Muscle of leg (tissue), 11 donors: ENCODE data around the gene MMP25. TPM values are rescaled to one million over a fixed set of nuclear protein-coding genes. Genes with fewer than 3 reads are reported as not detected.

Source experiments
- DNase-seq: peaks from one replicate; pipeline ENCODE4 v3.0.0; 2013
- H3K27ac ChIP-seq: one replicate; pipeline ENCODE4 v1.5.1; 2013; ENCODE audit warnings: mild to moderate bottlenecking, low read length, control low read depth
- H3K27me3 ChIP-seq: one replicate; pipeline ENCODE4 v1.6.1; 2013; ENCODE audit warnings: low read length; ENCODE audit not compliant: control insufficient read depth, insufficient read depth
- H3K36me3 ChIP-seq: one replicate; pipeline ENCODE4 v1.6.1; 2013; ENCODE audit warnings: low read length; ENCODE audit not compliant: control insufficient read depth, insufficient read depth
- H3K4me1 ChIP-seq: one replicate; pipeline ENCODE4 v1.6.1; 2013; ENCODE audit warnings: low read length; ENCODE audit not compliant: control insufficient read depth, insufficient read depth
- H3K4me3 ChIP-seq: one replicate; pipeline ENCODE4 v1.5.1; 2013; ENCODE audit warnings: low read length, control low read depth
- H3K9me3 ChIP-seq: replicated peaks from 2 replicates; pipeline ENCODE4 v1.6.1; 2013; ENCODE audit warnings: low read depth, low read length; ENCODE audit not compliant: control insufficient read depth
- WGBS: methylation state at CpG from one replicate; pipeline ENCODE4 v1.1.5; 2013; ENCODE audit warnings: missing lambda C conversion rate; ENCODE audit not compliant: insufficient coverage; 5-methylcytosine and 5-hydroxymethylcytosine counted together
- polyA plus RNA-seq, 8 donors: library from polyadenylated mRNA; unstranded; fragments of 120-200 nt; gene quantifications; one replicate each; pipeline versions ENCODE4 v1.2.1 to v1.2.3, GENCODE V29; 2013; ENCODE audit warnings: inconsistent platforms in 1 of 8, low replicate concordance in 1 of 8; ENCODE audit not compliant: insufficient read length in 8 of 8, insufficient read depth in 1 of 8
- total RNA-seq: library from RNA; stranded (reverse); fragments of 120-200 nt; gene quantifications from one replicate; pipeline ENCODE4 v1.2.4, GENCODE V29; 2013

MMP25 gene
- total and polyA plus RNA-seq, 9 donors = 0.58 to 3.0 (median 1.7) TPM

DNA sequence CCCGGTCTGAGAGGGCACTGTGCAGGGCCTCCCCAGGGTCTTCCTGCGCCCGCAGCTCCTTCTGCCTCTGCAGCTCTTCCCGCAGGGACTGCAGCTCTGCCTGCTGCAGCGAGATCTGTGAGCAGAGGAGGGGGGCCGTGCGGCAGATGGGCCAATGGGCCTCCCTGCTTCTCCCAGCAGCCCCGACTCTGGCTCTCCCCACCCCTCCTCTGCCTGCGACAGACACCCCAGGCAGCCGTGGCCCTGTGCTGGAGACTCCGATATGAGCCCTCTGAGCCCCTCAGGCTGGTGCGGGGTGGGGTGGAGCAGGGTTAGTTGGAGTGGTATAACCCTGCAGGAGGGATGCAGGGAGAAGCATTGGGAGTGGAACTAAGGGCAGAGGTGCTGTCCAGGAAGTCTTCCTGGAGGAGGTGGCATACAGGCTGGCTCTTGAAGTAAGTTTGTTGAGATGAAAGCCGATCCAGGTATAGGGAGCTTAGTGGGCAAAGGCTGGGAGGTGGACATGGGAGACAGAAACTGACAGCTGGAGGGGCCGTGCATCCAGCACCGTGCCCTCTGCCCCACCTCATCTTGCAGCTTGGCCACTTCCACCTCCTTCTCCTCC, 17.5 kb upstream of the MMP25 start:
- H3K9me3 ChIP-seq = no peaks in the 10 kb centered on the region
- 18% methylated on average over 11 of the region's 15 CpGs for WGBS
- H3K27me3 ChIP-seq = peaks cover 54% of the 10 kb centered on the region
- no peak for DNase-seq
- peaks cover 24% of the 10 kb centered on the region for H3K36me3 ChIP-seq
- no peak overlapping the region for H3K27ac ChIP-seq
- peaks cover 34% of the 10 kb centered on the region for H3K4me1 ChIP-seq
- no peak overlapping the region for H3K4me3 ChIP-seq

DNA sequence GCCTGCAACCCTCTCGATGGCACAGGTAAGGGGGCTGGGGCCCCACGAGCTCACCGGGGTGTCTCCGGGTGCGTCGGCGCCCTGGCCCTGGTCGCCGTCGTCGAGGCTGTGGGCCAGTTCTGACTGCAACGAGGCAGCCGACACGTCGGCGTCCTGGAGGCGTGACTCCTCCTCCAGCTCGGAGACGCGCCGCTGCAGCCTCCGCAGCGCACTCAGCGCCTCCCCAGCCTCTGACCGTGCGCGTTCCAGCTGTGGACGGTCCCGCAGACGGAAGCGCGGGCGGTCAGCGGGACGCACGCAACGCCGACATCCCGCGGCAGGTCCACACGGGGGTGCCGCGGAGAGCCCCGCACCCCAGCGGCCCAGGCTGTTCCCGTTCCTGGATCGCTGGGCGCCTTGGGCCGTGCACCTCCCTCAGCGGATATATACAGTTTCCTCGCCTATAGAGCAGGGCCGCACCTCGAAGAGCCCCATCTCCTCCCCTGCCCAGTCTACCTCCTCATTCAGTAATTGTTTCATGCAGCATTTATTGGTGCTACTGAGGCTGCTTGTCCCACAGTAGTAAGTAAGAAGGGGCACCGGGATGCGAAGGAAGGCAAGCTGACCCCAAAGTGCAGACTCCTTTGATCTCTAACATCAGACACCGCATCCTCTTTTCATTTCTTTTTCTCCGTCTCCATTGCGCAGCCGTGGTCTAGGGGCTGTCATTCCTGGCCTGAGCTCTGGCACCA, 16.7 kb upstream of the MMP25 start:
- Histone ChIP-seq H3K4me3 (no peak overlapping the region), H3K4me1 (peaks cover 31% of the 10 kb centered on the region), H3K9me3 (no peaks in the 10 kb centered on the region), H3K27me3 (peaks cover 62% of the 10 kb centered on the region), H3K36me3 (peaks cover 24% of the 10 kb centered on the region), H3K27ac (no peak overlapping the region)
- WGBS = 10% methylated on average over 57 of the region's 59 CpGs
- no peak for DNase-seq

DNA sequence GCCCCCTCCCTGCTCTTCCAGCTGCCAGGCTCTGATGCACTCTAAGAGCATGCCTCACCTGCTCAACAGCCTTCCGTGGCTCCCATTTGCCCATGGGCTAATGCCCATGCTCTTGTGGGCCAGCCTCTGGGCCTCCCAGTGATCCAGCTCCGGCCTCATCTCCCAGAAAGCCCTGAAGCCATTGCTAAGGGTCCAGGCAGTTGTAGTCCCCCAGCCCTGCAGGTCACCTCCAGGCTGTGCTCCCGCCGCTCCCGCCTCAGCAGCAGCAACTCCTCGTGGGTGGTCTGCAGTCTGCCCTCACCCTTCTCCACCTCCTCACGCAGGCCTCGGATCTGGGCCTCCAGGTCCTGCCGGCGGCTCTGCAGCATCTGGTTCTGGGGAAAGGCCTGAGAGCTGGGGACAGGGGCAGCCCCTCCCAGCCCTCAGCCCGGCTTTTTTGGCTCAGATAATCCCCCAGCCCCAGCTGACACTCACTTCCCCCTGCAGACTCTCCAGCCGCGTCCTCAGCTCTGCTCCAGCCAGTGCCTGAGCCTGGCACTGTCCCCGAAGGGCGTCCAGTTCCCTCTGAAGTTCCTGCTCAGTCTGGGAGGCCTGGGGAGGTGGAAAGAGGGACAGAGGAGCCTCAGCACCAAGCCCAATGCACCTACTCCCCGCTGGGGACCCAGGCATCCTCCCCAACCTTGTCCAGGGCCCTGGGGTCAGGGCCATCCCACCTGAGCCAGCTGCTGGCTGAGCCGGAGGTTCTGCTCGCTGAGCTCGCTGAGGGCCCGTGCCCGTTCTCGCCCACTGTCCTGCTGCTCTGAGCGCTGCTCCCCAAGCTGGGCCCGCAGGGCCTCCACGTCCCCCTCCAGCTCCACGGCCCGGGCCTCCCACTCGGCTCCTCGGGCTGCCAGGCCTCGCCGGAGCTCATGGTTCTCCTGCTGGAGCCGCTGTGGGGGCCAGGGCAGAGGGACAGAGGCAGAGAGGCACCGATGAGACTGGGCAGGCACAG, 15.8 kb upstream of the MMP25 start:
- Histone ChIP-seq H3K36me3 (peaks cover 19% of the 10 kb centered on the region), H3K4me3 (no peak overlapping the region), H3K9me3 (no peaks in the 10 kb centered on the region), H3K27ac (no peak overlapping the region), H3K4me1 (peaks cover 31% of the 10 kb centered on the region), H3K27me3 (peaks cover 71% of the 10 kb centered on the region)
- WGBS = 66% methylated on average over 28 of the region's 33 CpGs
- no peak for DNase-seq

DNA sequence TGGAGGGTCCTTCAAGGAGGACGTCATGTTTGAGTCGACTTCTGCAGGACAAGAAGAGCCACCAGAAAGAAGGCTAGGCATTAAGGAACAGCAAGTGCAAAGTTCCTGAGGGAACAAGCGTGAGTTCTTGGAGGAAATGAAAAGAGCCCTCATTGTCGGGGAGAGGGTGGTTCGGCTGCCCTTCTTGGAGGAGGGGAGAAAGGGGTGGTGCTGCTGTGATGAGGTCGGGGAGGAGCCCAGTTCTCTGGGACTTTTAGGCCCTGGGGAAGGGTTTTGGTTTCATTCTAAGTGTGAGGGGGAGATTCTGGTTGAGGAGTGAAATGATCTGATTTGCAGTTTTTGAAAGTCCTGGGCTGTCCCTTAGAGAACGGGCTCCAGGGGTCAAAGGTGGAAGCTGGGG, 13.7 kb upstream of the MMP25 start:
- 41% methylated on average over 7 of the region's 7 CpGs for WGBS
- Histone ChIP-seq H3K9me3 (no peaks in the 10 kb centered on the region), H3K27me3 (peaks cover 92% of the 10 kb centered on the region), H3K4me1 (peaks cover 27% of the 10 kb centered on the region), H3K27ac (no peak overlapping the region), H3K36me3 (no peaks in the 10 kb centered on the region), H3K4me3 (no peak overlapping the region)
- DNase-seq = no peak

DNA sequence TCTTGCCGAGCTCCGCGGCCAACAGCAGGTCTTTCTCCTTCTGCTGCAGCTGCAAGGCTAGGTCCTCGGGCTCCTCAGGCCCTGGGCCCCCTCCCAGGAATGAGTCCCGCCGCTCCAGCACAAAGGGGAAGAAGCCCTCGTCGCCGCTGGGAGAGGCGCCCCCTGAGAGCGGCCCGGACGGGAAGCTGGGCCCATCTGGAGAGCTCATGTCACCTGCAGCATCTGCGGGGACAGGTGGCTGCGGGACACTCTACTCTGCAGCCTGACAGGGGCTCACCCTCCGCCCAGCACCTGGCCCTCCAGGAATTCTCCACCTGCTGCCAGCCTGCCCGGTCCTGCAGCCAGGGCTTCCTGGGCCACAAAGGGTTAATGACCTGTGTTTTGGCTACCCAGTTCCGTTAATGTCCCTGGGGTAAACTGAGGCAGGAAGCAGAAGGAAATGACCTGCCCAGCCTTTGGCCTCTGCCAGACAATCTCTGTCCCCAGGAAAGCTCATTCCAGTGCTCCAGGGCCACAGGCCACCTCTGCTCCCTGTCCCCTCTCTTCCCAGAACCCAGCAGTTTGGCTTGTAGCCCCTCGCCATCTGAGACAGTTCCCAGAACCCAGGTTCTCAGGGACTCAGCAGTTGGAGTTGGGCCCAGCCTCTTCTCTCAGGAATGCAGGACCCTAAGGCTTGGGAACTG, 10.9 kb upstream of the MMP25 start:
- 38% methylated on average over 18 of the region's 19 CpGs for WGBS
- Histone ChIP-seq H3K4me3 (no peak overlapping the region), H3K27me3 (peaks cover 96% of the 10 kb centered on the region), H3K4me1 (peaks cover 4% of the 10 kb centered on the region), H3K27ac (no peak overlapping the region), H3K36me3 (no peaks in the 10 kb centered on the region), H3K9me3 (no peaks in the 10 kb centered on the region)
- no peak for DNase-seq

DNA sequence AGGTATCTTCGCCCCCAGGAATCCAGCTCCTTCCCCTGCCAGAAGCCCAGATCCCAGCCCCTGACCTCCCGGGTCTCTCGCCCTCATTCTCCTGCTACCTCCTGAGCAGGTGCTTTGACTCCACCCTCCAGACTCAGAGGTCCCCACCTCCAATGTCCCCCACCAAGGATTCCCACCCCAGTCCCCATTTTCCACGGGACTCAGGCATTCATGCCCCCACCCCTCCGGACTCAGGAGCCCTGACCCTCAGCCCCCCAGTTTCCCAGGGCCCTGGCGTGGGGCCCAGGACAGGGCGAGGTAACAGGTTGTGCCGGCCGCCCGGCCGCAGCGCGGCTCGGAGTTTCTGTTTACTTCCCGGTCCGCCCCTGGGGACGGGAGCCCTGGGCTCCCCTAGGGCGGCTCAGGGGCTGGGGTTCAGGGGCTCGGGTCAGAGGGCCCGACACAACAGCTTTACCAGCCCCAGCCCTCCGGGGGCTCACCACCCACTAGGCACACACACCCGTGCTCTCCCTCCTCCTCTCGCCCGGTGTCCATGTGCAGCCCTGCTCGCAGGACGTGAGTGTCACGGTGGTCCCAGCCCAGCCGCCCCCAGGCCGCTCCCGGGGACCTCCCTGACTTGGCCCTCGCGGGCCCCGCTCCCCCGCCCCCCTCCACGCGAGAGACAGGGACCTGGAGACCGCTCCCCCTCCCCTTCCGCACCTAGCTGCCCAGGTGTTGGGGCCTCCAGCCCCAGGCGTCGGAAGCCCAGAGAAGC, 10.2 kb upstream of the MMP25 start:
- Histone ChIP-seq H3K27ac (no peak overlapping the region), H3K36me3 (no peaks in the 10 kb centered on the region), H3K4me1 (peaks cover 4% of the 10 kb centered on the region), H3K27me3 (peaks cover 90% of the 10 kb centered on the region), H3K4me3 (no peak overlapping the region), H3K9me3 (no peaks in the 10 kb centered on the region)
- WGBS = 2% methylated on average over 40 of the region's 40 CpGs
- DNase-seq = no peak

DNA sequence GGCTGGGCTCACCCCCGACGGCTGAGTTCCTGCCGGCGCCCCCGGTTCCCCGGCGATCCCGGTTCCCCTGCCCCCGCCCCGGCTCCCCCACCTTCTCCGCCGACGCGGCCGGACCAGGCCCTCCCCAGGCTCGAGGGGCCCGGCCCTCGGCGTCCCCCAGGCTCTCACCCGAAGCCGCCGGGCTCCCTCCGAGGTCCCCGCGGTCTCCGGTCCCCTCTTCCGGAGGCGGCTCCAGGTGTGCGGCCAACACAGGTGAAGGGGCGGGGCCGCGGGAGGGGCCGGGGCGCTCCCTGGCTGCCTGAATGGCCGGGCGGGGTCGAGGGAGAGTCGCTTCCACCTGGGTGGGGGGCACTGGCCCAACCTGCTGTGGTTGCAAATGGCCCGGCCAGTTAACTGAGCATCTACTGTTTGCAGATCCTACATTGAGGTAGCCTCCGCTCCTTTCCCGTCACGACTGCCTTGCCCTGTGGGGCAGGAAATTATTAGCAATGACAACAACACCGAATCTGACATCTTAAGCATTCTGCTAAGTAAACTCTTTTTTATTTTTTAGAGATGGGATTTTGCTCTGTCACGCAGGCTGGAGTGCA, 9.5 kb upstream of the MMP25 start, which contains the start of gene BICDL2:
Gene BICDL2 (minus strand): TSS at position 219 of the 590 bp plus-strand sequence. CDS start 1,448 bp downstream, outside the sequence.
- Histone ChIP-seq H3K9me3 (no peaks in the 10 kb centered on the region), H3K36me3 (no peaks in the 10 kb centered on the region), H3K4me3 (no peak within 1 kb of the TSS), H3K4me1 (no peaks in the 10 kb centered on the region), H3K27me3 (peaks cover 90% of the 10 kb centered on the region), H3K27ac (no peak within 1 kb of the TSS)
- WGBS = 3% methylated on average over 34 of the region's 44 CpGs
- DNase-seq = no peak

DNA sequence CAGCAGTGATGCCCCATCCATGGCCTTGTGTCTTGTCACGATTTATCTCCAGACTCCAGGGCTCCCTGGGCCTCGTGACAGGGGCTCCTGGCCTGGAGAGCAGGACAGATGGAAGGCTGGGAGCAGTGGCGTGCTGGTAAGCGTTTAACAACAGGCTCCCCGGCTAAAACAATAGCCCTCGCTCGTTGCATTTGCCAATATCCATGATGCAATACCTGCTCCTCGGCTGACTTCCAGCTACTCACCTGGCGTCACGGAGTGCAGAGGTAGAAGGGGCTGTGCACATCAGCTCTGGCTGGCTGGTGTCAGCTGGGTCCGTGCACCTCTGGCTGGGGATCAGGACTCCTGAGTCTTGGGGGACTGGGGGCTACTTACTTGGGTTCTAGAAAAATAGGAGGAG, 8.1 kb upstream of the MMP25 start:
- WGBS = 25% methylated on average over 9 of the region's 11 CpGs
- Histone ChIP-seq H3K36me3 (no peaks in the 10 kb centered on the region), H3K4me3 (no peak overlapping the region), H3K9me3 (no peaks in the 10 kb centered on the region), H3K27ac (no peak overlapping the region), H3K4me1 (no peaks in the 10 kb centered on the region), H3K27me3 (peaks cover 89% of the 10 kb centered on the region)
- no peak for DNase-seq

DNA sequence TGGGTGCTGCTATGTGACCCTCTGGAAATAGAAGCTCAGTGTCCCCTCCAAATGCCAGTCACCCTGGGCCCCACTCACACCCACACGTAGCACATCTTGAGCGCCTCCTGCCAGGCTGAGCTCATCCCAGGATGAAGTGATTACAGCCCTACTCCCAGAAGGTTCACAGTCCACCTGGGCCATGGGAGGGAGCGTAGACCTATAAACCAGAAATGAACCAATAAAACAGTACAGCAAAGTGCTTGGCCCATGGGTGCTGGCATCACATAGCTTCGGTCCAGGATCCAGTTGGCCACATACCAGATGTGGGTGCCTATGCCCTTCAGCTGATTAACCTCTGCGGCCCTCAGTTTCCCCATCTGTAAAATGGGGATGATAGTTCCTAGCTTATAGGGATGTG, 7.5 kb upstream of the MMP25 start:
- 65% methylated on average over 2 of the region's 5 CpGs for WGBS
- no peaks in the 10 kb centered on the region for H3K4me1 ChIP-seq
- no peak overlapping the region for H3K27ac ChIP-seq
- no peak for DNase-seq
- H3K36me3 ChIP-seq = no peaks in the 10 kb centered on the region
- no peaks in the 10 kb centered on the region for H3K9me3 ChIP-seq
- no peak overlapping the region for H3K4me3 ChIP-seq
- peaks cover 89% of the 10 kb centered on the region for H3K27me3 ChIP-seq
